ENCODE results near the gene EFNB3. TPM values are rescaled to one million over a fixed set of nuclear protein-coding genes. Genes with fewer than 3 reads are reported as not detected.

EFNB3 gene
- total and polyA plus RNA-seq, 10 of the 15 experiments (the other 5 are each of a cell fraction or from before 2014, with no cell fraction given) = 0.01 to 0.13 (median 0.04) TPM; not detected in 5

- TF ChIP-seq CHD4 (IDR thresholded peaks at IDR 0.05) = no peak
- TF ChIP-seq IKZF2 (IDR thresholded peaks at IDR 0.05) = peak; percentile 65 to 71; a peak in 3 of 4 replicates
- TF ChIP-seq, protein P1, sequence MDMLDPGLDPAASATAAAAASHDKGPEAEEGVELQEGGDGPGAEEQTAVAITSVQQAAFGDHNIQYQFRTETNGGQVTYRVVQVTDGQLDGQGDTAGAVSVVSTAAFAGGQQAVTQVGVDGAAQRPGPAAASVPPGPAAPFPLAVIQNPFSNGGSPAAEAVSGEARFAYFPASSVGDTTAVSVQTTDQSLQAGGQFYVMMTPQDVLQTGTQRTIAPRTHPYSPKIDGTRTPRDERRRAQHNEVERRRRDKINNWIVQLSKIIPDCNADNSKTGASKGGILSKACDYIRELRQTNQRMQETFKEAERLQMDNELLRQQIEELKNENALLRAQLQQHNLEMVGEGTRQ (IDR thresholded peaks at IDR 0.05; ENCODE audit: borderline replicate concordance, low read depth, low read length) = no peak
- no peak for TF ChIP-seq RBBP5 (conservative IDR thresholded peaks at IDR 0.05)
- TF ChIP-seq KLF5 (IDR thresholded peaks at IDR 0.05; ENCODE audit: partially characterized antibody) = no peak
- TF ChIP-seq SP1 (IDR thresholded peaks at IDR 0.05; ENCODE audit: low read depth, low read length) = peak; percentile 75
- TF ChIP-seq CREM (IDR thresholded peaks at IDR 0.05; ENCODE audit: low read depth) = peak; percentile 63
- TF ChIP-seq SRF (IDR thresholded peaks at IDR 0.05; ENCODE audit: low read depth in 2 of 2, low read length in 2 of 2) = peak in 1 of 2 experiments; percentile 51; a peak in 1 of 4 replicates
- TF ChIP-seq BCL11A (IDR thresholded peaks at IDR 0.05; ENCODE audit: low read depth, low read length) = no peak
- TF ChIP-seq TBL1XR1 (IDR thresholded peaks at IDR 0.05; ENCODE audit: low read depth, low read length) = no peak
- TF ChIP-seq CEBPZ (IDR thresholded peaks at IDR 0.05; ENCODE audit: low read depth, low read length) = no peak
- TF ChIP-seq SUZ12 (IDR thresholded peaks at IDR 0.05; ENCODE audit: unreplicated experiment) = no peak
- TF ChIP-seq NR2C1 (IDR thresholded peaks at IDR 0.05) = no peak
- TF ChIP-seq, protein P2, sequence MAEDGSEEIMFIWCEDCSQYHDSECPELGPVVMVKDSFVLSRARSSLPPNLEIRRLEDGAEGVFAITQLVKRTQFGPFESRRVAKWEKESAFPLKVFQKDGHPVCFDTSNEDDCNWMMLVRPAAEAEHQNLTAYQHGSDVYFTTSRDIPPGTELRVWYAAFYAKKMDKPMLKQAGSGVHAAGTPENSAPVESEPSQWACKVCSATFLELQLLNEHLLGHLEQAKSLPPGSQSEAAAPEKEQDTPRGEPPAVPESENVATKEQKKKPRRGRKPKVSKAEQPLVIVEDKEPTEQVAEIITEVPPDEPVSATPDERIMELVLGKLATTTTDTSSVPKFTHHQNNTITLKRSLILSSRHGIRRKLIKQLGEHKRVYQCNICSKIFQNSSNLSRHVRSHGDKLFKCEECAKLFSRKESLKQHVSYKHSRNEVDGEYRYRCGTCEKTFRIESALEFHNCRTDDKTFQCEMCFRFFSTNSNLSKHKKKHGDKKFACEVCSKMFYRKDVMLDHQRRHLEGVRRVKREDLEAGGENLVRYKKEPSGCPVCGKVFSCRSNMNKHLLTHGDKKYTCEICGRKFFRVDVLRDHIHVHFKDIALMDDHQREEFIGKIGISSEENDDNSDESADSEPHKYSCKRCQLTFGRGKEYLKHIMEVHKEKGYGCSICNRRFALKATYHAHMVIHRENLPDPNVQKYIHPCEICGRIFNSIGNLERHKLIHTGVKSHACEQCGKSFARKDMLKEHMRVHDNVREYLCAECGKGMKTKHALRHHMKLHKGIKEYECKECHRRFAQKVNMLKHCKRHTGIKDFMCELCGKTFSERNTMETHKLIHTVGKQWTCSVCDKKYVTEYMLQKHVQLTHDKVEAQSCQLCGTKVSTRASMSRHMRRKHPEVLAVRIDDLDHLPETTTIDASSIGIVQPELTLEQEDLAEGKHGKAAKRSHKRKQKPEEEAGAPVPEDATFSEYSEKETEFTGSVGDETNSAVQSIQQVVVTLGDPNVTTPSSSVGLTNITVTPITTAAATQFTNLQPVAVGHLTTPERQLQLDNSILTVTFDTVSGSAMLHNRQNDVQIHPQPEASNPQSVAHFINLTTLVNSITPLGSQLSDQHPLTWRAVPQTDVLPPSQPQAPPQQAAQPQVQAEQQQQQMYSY (CRISPR knock-in tag; IDR thresholded peaks at IDR 0.05) = no peak
- peak; percentile 63 for TF ChIP-seq HCFC1 (IDR thresholded peaks at IDR 0.05; ENCODE audit: low read length)
- 0 out of 2 replicates have a peak, but pooled peaks have one; percentile 20 for TF ChIP-seq YY1 (IDR thresholded peaks at IDR 0.05; ENCODE audit: low read depth, low read length)
- no peak for TF ChIP-seq MYB (IDR thresholded peaks at IDR 0.05; ENCODE audit: borderline replicate concordance, low read depth, low read length)
- peak; percentile 72; the same call in 2 of the 3 replicates for TF ChIP-seq POU2F2 (IDR thresholded peaks at IDR 0.05; ENCODE audit: borderline replicate concordance, low read depth, low read length)
- TF ChIP-seq, protein P3, sequence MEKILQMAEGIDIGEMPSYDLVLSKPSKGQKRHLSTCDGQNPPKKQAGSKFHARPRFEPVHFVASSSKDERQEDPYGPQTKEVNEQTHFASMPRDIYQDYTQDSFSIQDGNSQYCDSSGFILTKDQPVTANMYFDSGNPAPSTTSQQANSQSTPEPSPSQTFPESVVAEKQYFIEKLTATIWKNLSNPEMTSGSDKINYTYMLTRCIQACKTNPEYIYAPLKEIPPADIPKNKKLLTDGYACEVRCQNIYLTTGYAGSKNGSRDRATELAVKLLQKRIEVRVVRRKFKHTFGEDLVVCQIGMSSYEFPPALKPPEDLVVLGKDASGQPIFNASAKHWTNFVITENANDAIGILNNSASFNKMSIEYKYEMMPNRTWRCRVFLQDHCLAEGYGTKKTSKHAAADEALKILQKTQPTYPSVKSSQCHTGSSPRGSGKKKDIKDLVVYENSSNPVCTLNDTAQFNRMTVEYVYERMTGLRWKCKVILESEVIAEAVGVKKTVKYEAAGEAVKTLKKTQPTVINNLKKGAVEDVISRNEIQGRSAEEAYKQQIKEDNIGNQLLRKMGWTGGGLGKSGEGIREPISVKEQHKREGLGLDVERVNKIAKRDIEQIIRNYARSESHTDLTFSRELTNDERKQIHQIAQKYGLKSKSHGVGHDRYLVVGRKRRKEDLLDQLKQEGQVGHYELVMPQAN (conservative IDR thresholded peaks at IDR 0.05) = peak; percentile 77
- peak; percentile 68; the same call in 1 of the 2 replicates for TF ChIP-seq TAF1 (IDR thresholded peaks at IDR 0.05; ENCODE audit: borderline replicate concordance, low read depth, low read length)
- peak; percentile 32; the same call in 1 of the 2 replicates for TF ChIP-seq NFYB (IDR thresholded peaks at IDR 0.05; ENCODE audit: insufficient read depth, low read depth, low read length)
- TF ChIP-seq YBX1 (IDR thresholded peaks at IDR 0.05) = no peak
Measured at GRCh38 chr17:7685533-7686221, 19.3 kb upstream of the EFNB3 start (continued).
